GM23338 (cell line): Measurements from ENCODE around the gene ALMS1. TPM values are rescaled to one million over a fixed set of nuclear protein-coding genes. Genes with fewer than 3 reads are reported as not detected.

Experiments used
- ATAC-seq: fragments of 200-7000 bp; cut with Tn5 transposase; 3 replicates; pipeline ENCODE4 v1.9.1; 2020
- DNase-seq: peaks from one replicate; pipeline ENCODE4 v3.0.0-alpha.2; 2015; ENCODE audit warnings: low spot score
- H2AFZ ChIP-seq: fragments of 200-600 bp; sonication (generic); 2 replicates; pipeline ENCODE4 v1.8.0; 2016; ENCODE audit warnings: antibody characterized with exemption, mild to moderate bottlenecking, moderate library complexity
- H3F3A ChIP-seq: fragments of 200-600 bp; sonication (generic); replicated peaks from 2 replicates; pipeline ENCODE4 v1.8.0; 2017; ENCODE audit warnings: antibody characterized with exemption, mixed run types, low read depth
- H3K27ac ChIP-seq: fragments of 200-600 bp; sonication (generic); 2 replicates; pipeline ENCODE4 v1.6.1; 2016; ENCODE audit warnings: low read depth
- H3K27me3 ChIP-seq: fragments of 200-600 bp; sonication (generic); 2 replicates; pipeline ENCODE4 v1.8.0; 2016; ENCODE audit warnings: mild to moderate bottlenecking, mixed run types, moderate library complexity; ENCODE audit not compliant: insufficient read depth
- H3K36me3 ChIP-seq: fragments of 200-600 bp; sonication (generic); 2 replicates; pipeline ENCODE4 v1.8.0; 2016; ENCODE audit warnings: mild to moderate bottlenecking; ENCODE audit not compliant: insufficient read depth
- H3K4me1 ChIP-seq: fragments of 200-600 bp; sonication (generic); 2 replicates; pipeline ENCODE4 v1.8.0; 2016; ENCODE audit warnings: mild to moderate bottlenecking, moderate library complexity; ENCODE audit not compliant: insufficient read depth
- H3K4me2 ChIP-seq: fragments of 200-600 bp; sonication (generic); 2 replicates; pipeline ENCODE4 v1.7.1; 2017; ENCODE audit warnings: mixed run types
- H3K4me3 ChIP-seq: fragments of 200-600 bp; sonication (generic); 2 replicates; pipeline ENCODE4 v1.6.1; 2016; ENCODE audit warnings: mixed run types
- H3K79me2 ChIP-seq: fragments of 200-600 bp; sonication (generic); replicated peaks from 2 replicates; pipeline ENCODE4 v1.8.0; 2017; ENCODE audit warnings: mild to moderate bottlenecking; ENCODE audit not compliant: insufficient read depth
- H3K9me2 ChIP-seq: fragments of 200-600 bp; sonication (generic); 2 replicates; pipeline ENCODE4 v1.8.0; 2017; ENCODE audit not compliant: insufficient read depth
- H4K20me1 ChIP-seq: fragments of 200-600 bp; sonication (generic); replicated peaks from 2 replicates; pipeline ENCODE4 v1.8.0; 2017; ENCODE audit warnings: mild to moderate bottlenecking; ENCODE audit not compliant: insufficient read depth
- H3K27ac Mint-ChIP-seq: 2 replicates; pipeline ENCODE4 v1.8.0; 2020; ENCODE audit warnings: inconsistent platforms, mild to moderate bottlenecking, moderate library complexity, mixed read lengths
- H3K27me3 Mint-ChIP-seq: 3 replicates; pipeline ENCODE4 v1.8.0; 2022; ENCODE audit warnings: low read depth, mild to moderate bottlenecking, moderate library complexity, mixed read lengths, inconsistent platforms; ENCODE audit not compliant: insufficient read depth, poor library complexity
- H3K36me3 Mint-ChIP-seq: 3 replicates; pipeline ENCODE4 v1.8.0; 2021; ENCODE audit warnings: low read depth, mild to moderate bottlenecking, inconsistent platforms, moderate library complexity, mixed read lengths
- H3K4me1 Mint-ChIP-seq: 3 replicates; pipeline ENCODE4 v1.8.0; 2020; ENCODE audit warnings: mild to moderate bottlenecking, inconsistent platforms, mixed read lengths
- H3K4me3 Mint-ChIP-seq: 3 replicates; pipeline ENCODE4 v1.8.0; 2021; ENCODE audit warnings: moderate library complexity, mild to moderate bottlenecking, inconsistent platforms, mixed read lengths
- H3K9me3 Mint-ChIP-seq: 3 replicates; pipeline ENCODE4 v1.8.0; 2020; ENCODE audit warnings: moderate library complexity, mild to moderate bottlenecking, inconsistent platforms, mixed read lengths
- CREB1 ChIP-seq: fragments of 250-450 bp; sonication (Bioruptor Pico); IDR thresholded peaks from 2 replicates; pipeline ENCODE4 v1.5.0; 2020; ENCODE audit warnings: low read depth, mild to moderate bottlenecking, moderate library complexity
- EZH2 ChIP-seq: fragments of 200-600 bp; sonication (generic); IDR thresholded peaks from one replicate; pipeline ENCODE4 v1.8.0; 2017; ENCODE audit warnings: antibody characterized with exemption, mild to moderate bottlenecking, low read depth; ENCODE audit not compliant: unreplicated experiment
- EZH2phosphoT487 ChIP-seq: fragments of 200-600 bp; sonication (generic); IDR thresholded peaks from one replicate; pipeline ENCODE4 v1.8.1; 2018; ENCODE audit warnings: antibody characterized with exemption; ENCODE audit not compliant: unreplicated experiment
- JUNB ChIP-seq: IDR thresholded peaks from one replicate; pipeline ENCODE4 v1.6.1; 2016; ENCODE audit warnings: antibody characterized with exemption; ENCODE audit not compliant: unreplicated experiment
- POLR2AphosphoS5 ChIP-seq: IDR thresholded peaks from 2 replicates; pipeline ENCODE4 v1.6.1; 2016; ENCODE audit warnings: antibody characterized with exemption, low read depth
- STAT1 ChIP-seq: IDR thresholded peaks from one replicate; pipeline ENCODE4 v1.6.1; 2016; ENCODE audit warnings: antibody characterized with exemption; ENCODE audit not compliant: unreplicated experiment
- ZNF114 ChIP-seq: fragments of 250-450 bp; sonication (Bioruptor Pico); IDR thresholded peaks from 2 replicates; pipeline ENCODE4 v1.5.0; 2020; ENCODE audit warnings: mild to moderate bottlenecking, moderate library complexity
- long read RNA-seq: library from polyadenylated mRNA; unstranded; transcript quantifications from one replicate; pipeline ENCODE4 v2.0.0, GENCODE V29; 2020; ENCODE audit not compliant: unreplicated experiment
- polyA plus RNA-seq: library from polyadenylated mRNA; unstranded; fragments of >200 nt; fragmentation: Nextera tagmentation; extraction: Ambion mirVana; gene quantifications from 2 replicates; pipeline ENCODE4 v1.2.1, GENCODE V29; 2016
- total RNA-seq: library from RNA; depleted of rRNA; stranded (reverse); fragments of >200 nt; shearing (Covaris generic); gene quantifications from 2 replicates; pipeline ENCODE4 v1.2.3, GENCODE V29; 2014; rRNA removed
- TF ChIP-seq, protein P1 (sequence below): IDR thresholded peaks from 2 replicates; pipeline ENCODE4 v1.6.1; 2016; ENCODE audit warnings: antibody characterized with exemption
- TF ChIP-seq, protein P2 (sequence below): fragments of 250-450 bp; sonication (Bioruptor Pico); IDR thresholded peaks from 2 replicates; pipeline ENCODE4 v1.5.0; 2020; ENCODE audit warnings: mild to moderate bottlenecking, moderate library complexity

The ALMS1 gene, protein sequence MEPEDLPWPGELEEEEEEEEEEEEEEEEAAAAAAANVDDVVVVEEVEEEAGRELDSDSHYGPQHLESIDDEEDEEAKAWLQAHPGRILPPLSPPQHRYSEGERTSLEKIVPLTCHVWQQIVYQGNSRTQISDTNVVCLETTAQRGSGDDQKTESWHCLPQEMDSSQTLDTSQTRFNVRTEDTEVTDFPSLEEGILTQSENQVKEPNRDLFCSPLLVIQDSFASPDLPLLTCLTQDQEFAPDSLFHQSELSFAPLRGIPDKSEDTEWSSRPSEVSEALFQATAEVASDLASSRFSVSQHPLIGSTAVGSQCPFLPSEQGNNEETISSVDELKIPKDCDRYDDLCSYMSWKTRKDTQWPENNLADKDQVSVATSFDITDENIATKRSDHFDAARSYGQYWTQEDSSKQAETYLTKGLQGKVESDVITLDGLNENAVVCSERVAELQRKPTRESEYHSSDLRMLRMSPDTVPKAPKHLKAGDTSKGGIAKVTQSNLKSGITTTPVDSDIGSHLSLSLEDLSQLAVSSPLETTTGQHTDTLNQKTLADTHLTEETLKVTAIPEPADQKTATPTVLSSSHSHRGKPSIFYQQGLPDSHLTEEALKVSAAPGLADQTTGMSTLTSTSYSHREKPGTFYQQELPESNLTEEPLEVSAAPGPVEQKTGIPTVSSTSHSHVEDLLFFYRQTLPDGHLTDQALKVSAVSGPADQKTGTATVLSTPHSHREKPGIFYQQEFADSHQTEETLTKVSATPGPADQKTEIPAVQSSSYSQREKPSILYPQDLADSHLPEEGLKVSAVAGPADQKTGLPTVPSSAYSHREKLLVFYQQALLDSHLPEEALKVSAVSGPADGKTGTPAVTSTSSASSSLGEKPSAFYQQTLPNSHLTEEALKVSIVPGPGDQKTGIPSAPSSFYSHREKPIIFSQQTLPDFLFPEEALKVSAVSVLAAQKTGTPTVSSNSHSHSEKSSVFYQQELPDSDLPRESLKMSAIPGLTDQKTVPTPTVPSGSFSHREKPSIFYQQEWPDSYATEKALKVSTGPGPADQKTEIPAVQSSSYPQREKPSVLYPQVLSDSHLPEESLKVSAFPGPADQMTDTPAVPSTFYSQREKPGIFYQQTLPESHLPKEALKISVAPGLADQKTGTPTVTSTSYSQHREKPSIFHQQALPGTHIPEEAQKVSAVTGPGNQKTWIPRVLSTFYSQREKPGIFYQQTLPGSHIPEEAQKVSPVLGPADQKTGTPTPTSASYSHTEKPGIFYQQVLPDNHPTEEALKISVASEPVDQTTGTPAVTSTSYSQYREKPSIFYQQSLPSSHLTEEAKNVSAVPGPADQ (N-terminal part only)
- total RNA-seq (65.7 and 66.8 TPM in 2 replicates), polyA plus RNA-seq (35.0 and 38.8 TPM in 2 replicates)
- long read RNA-seq, partial matches to known transcripts = 0 of 1 reads
- long read RNA-seq, other reads (novel, unspliced or antisense) = 1 of 1 reads

DNA sequence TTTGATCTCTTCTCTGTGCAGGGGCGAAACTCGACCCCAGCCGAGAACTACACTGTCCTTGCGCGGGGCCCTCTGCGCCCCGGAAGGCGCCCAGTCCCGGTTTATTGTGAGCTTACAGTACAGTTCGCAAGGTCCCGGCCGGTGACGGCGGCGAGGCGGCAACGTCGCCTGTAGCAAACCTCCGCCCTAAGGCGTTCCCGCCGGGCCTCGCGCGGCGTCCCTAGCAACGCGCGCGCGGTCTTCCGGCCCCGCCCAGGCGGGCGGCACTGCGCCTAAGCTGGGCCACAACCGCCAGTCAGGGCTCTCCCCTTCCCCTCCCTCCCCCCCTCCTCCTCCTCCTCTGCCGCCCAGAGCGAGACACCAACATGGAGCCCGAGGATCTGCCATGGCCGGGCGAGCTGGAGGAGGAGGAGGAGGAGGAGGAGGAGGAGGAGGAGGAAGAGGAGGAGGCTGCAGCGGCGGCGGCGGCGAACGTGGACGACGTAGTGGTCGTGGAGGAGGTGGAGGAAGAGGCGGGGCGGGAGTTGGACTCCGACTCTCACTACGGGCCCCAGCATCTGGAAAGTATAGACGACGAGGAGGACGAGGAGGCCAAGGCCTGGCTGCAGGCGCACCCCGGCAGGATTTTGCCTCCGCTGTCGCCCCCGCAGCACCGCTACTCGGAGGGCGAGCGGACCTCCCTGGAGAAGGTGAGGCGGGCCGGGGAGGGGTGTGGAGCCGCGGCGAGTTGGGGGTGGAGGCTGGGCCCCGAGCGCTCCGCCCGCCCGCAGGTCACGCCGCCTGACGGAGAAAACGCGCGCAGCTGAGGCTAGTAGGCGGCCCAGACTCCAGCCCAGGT, at the start of gene ALMS1:
ALMS1 (plus strand) TSS at position 333 of the 838 bp plus-strand sequence; CDS start at position 366, 33 bp downstream.
- H3K36me3 ChIP-seq = no peaks in the 10 kb centered on the region
- H3K27ac Mint-ChIP-seq = peak within 1 kb of the TSS; percentile 94
- H3K9me2 ChIP-seq = no peaks in the 10 kb centered on the region
- peak within 1 kb of the TSS; percentile 98 for H3K4me3 ChIP-seq
- H4K20me1 ChIP-seq = peaks cover 10% of the 10 kb centered on the region; the same call in 1 of the 2 replicates
- peaks cover 14% of the 10 kb centered on the region for H3K4me1 Mint-ChIP-seq
- peaks cover 30% of the 10 kb centered on the region for H3K27me3 ChIP-seq
- TF ChIP-seq ZNF114 (CRISPR knock-in tag) (no peak), EZH2phosphoT487 (no peak), JUNB (no peak), EZH2 (no peak), STAT1 (no peak), CREB1 (CRISPR knock-in tag) (peak; percentile 34; the same call in 1 of the 2 replicates), POLR2AphosphoS5 (peak; percentile 76)
- TF ChIP-seq, protein P1, sequence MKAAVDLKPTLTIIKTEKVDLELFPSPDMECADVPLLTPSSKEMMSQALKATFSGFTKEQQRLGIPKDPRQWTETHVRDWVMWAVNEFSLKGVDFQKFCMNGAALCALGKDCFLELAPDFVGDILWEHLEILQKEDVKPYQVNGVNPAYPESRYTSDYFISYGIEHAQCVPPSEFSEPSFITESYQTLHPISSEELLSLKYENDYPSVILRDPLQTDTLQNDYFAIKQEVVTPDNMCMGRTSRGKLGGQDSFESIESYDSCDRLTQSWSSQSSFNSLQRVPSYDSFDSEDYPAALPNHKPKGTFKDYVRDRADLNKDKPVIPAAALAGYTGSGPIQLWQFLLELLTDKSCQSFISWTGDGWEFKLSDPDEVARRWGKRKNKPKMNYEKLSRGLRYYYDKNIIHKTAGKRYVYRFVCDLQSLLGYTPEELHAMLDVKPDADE = no peak
- TF ChIP-seq, protein P2, sequence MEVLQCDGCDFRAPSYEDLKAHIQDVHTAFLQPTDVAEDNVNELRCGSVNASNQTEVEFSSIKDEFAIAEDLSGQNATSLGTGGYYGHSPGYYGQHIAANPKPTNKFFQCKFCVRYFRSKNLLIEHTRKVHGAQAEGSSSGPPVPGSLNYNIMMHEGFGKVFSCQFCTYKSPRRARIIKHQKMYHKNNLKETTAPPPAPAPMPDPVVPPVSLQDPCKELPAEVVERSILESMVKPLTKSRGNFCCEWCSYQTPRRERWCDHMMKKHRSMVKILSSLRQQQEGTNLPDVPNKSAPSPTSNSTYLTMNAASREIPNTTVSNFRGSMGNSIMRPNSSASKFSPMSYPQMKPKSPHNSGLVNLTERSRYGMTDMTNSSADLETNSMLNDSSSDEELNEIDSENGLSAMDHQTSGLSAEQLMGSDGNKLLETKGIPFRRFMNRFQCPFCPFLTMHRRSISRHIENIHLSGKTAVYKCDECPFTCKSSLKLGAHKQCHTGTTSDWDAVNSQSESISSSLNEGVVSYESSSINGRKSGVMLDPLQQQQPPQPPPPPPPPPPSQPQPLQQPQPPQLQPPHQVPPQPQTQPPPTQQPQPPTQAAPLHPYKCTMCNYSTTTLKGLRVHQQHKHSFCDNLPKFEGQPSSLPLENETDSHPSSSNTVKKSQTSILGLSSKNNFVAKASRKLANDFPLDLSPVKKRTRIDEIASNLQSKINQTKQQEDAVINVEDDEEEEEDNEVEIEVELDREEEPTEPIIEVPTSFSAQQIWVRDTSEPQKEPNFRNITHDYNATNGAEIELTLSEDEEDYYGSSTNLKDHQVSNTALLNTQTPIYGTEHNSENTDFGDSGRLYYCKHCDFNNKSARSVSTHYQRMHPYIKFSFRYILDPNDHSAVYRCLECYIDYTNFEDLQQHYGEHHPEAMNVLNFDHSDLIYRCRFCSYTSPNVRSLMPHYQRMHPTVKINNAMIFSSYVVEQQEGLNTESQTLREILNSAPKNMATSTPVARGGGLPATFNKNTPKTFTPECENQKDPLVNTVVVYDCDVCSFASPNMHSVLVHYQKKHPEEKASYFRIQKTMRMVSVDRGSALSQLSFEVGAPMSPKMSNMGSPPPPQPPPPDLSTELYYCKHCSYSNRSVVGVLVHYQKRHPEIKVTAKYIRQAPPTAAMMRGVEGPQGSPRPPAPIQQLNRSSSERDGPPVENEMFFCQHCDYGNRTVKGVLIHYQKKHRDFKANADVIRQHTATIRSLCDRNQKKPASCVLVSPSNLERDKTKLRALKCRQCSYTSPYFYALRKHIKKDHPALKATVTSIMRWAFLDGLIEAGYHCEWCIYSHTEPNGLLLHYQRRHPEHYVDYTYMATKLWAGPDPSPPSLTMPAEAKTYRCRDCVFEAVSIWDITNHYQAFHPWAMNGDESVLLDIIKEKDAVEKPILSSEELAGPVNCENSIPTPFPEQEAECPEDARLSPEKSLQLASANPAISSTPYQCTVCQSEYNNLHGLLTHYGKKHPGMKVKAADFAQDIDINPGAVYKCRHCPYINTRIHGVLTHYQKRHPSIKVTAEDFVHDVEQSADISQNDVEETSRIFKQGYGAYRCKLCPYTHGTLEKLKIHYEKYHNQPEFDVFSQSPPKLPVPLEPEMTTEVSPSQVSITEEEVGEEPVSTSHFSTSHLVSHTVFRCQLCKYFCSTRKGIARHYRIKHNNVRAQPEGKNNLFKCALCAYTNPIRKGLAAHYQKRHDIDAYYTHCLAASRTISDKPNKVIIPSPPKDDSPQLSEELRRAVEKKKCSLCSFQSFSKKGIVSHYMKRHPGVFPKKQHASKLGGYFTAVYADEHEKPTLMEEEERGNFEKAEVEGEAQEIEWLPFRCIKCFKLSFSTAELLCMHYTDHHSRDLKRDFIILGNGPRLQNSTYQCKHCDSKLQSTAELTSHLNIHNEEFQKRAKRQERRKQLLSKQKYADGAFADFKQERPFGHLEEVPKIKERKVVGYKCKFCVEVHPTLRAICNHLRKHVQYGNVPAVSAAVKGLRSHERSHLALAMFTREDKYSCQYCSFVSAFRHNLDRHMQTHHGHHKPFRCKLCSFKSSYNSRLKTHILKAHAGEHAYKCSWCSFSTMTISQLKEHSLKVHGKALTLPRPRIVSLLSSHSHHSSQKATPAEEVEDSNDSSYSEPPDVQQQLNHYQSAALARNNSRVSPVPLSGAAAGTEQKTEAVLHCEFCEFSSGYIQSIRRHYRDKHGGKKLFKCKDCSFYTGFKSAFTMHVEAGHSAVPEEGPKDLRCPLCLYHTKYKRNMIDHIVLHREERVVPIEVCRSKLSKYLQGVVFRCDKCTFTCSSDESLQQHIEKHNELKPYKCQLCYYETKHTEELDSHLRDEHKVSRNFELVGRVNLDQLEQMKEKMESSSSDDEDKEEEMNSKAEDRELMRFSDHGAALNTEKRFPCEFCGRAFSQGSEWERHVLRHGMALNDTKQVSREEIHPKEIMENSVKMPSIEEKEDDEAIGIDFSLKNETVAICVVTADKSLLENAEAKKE = no peak
- H3K9me3 Mint-ChIP-seq = no peaks in the 10 kb centered on the region
- peaks cover 8% of the 10 kb centered on the region for H3K27me3 Mint-ChIP-seq
- ATAC-seq (peak; percentile 89), DNase-seq (peak; percentile 95)
- peak within 1 kb of the TSS; percentile 95 for H3K27ac ChIP-seq
- H3F3A ChIP-seq = 0 out of 2 replicates have a peak, but pooled peaks cover 3% of the 10 kb centered on the region
- peak within 1 kb of the TSS; percentile 97 for H2AFZ ChIP-seq
- H3K4me2 ChIP-seq = peak within 1 kb of the TSS; percentile 85
- peaks cover 10% of the 10 kb centered on the region; the same call in 1 of the 2 replicates for H3K4me1 ChIP-seq
- peaks cover 44% of the 10 kb centered on the region for H3K79me2 ChIP-seq
- no peaks in the 10 kb centered on the region for H3K36me3 Mint-ChIP-seq
- peak within 1 kb of the TSS; percentile 94 for H3K4me3 Mint-ChIP-seq
